ENCODE measurements around the gene F5. TPM values are rescaled to one million over a fixed set of nuclear protein-coding genes. Genes with fewer than 3 reads are reported as not detected.

Gene F5
- total RNA-seq, 4 donors from 2014 or later, result 0.79 to 3.0 (median 1.8) TPM

- H3K27me3 ChIP-seq, result no peaks in the 10 kb centered on the region
- peak overlapping the region in 2 of 3 donors; percentile 98 for H3K27ac ChIP-seq
- DNase-seq, result peak; percentile 32 to 54
- peaks cover 16 to 31% of the 10 kb centered on the region in 2 donors for H3K4me1 ChIP-seq
- intact Hi-C loops (cut with DNase I), result no loop called here
- peak overlapping the region in 1 of 3 donors; percentile 87 for H3K4me3 ChIP-seq (replicated peaks in 1 of 3)
- peak in 1 of 2 donors; percentile 81 for TF ChIP-seq POLR2A (IDR thresholded peaks at IDR 0.05)
- TF ChIP-seq CTCF (IDR thresholded peaks at IDR 0.05), result no peak
- no peaks in the 10 kb centered on the region for H3K9me3 ChIP-seq
- 53 to 66% methylated on average over 5 of the region's 5 CpGs for WGBS, 2 donors
- no peaks in the 10 kb centered on the region for H3K36me3 ChIP-seq
These were observed 102.7 kb downstream of the F5 start for GRCh38 chr1:169483500-169483966.

DNA sequence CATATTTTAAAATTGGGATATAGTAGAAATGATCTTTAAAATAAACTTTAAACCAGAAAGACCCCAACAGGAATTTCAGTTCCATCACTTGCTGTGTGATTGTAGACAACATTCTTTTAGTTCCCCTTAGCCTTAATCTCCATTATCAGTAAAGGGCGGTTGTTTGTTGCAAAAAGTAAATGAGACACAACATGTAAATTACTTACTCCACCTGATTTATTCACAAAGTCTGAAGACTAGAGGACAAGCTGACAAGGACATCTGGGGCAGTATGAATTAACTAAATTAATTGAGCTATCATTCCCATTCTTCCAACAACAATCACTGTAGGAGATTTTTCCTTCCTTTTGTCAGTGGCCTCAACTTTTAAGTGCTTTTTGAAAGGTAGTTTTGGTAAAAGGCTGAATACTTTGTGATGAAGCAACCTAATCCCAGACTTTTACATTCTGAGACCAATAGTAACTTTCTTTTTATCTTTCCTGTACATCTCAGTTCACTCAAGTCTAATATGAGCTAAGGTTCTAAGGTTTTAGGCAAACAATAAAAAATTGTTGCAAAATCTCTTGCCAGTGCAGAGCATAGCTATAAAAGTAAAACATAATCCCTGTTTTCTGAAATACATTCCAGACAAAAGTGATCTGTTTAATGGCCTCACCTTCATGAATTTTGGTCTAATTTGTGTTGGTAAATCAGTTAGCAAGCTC, 106.8 kb downstream of the F5 start:
- TF ChIP-seq CTCF (IDR thresholded peaks at IDR 0.05) (no peak), POLR2A (IDR thresholded peaks at IDR 0.05) (no peak)
- Histone ChIP-seq H3K36me3 (peaks cover 5 to 12% of the 10 kb centered on the region in 2 donors), H3K27ac (no peak overlapping the region), H3K4me3 (replicated peaks in 1 of 3) (no peak overlapping the region), H3K4me1 (peaks cover 11 to 15% of the 10 kb centered on the region in 2 donors), H3K27me3 (no peaks in the 10 kb centered on the region), H3K9me3 (no peaks in the 10 kb centered on the region)
- WGBS, 2 donors, result 95 to 100% methylated on average over 1 of the region's 1 CpG
- DNase-seq, result no peak
- intact Hi-C loops (cut with DNase I), result no loop called here

GRCh38 chr1:169478094-169478672, 108.1 kb downstream of the F5 start:
- peaks cover 5 to 12% of the 10 kb centered on the region in 2 donors for H3K36me3 ChIP-seq
- TF ChIP-seq CTCF (IDR thresholded peaks at IDR 0.05), result no peak
- TF ChIP-seq POLR2A (IDR thresholded peaks at IDR 0.05), result no peak
- no peak overlapping the region for H3K4me3 ChIP-seq (replicated peaks in 1 of 3)
- no peaks in the 10 kb centered on the region for H3K27me3 ChIP-seq
- WGBS, 2 donors, result 98 to 99% methylated on average over 5 of the region's 5 CpGs
- intact Hi-C loops (cut with DNase I), result no loop called here
- DNase-seq, result no peak
- H3K4me1 ChIP-seq, result peaks cover 2 to 15% of the 10 kb centered on the region in 2 donors
- no peak overlapping the region for H3K27ac ChIP-seq
- H3K9me3 ChIP-seq, result no peaks in the 10 kb centered on the region

GRCh38 chr1:169475806-169476387, 110.4 kb downstream of the F5 start:
- Histone ChIP-seq H3K27me3 (no peaks in the 10 kb centered on the region), H3K9me3 (no peaks in the 10 kb centered on the region), H3K4me1 (peaks cover 1 to 5% of the 10 kb centered on the region in 2 donors), H3K36me3 (peaks cover 5 to 12% of the 10 kb centered on the region in 2 donors), H3K27ac (no peak overlapping the region), H3K4me3 (replicated peaks in 1 of 3) (no peak overlapping the region)
- no peak for DNase-seq
- intact Hi-C loops (cut with DNase I), result no loop called here
- WGBS, 2 donors, result 92 to 93% methylated on average over 3 of the region's 3 CpGs
- no peak for TF ChIP-seq POLR2A (IDR thresholded peaks at IDR 0.05)
- no peak for TF ChIP-seq CTCF (IDR thresholded peaks at IDR 0.05)
